GM12878 (cell line): ENCODE data around the gene CHDH. TPM values are rescaled to one million over a fixed set of nuclear protein-coding genes. Genes with fewer than 3 reads are reported as not detected.

Experiments
- ATF2 ChIP-seq: IDR thresholded peaks from 2 replicates; pipeline ENCODE4 v1.6.1; 2012; ENCODE audit warnings: low read length, inconsistent platforms
- BRCA1 ChIP-seq: IDR thresholded peaks from 2 replicates; pipeline ENCODE4 v1.6.1; 2011; ENCODE audit warnings: low read depth, low read length, improper control_type of control experiment
- CEBPZ ChIP-seq: fragments of 150-350 bp; IDR thresholded peaks from 2 replicates; pipeline ENCODE4 v1.6.1; 2016; ENCODE audit warnings: low read depth, low read length
- CHD1 ChIP-seq: IDR thresholded peaks from 2 replicates; pipeline ENCODE4 v1.6.1; 2012; ENCODE audit warnings: low read depth, low read length, improper control_type of control experiment
- CHD4 ChIP-seq: fragments of 200-600 bp; sonication (generic); IDR thresholded peaks from 2 replicates; pipeline ENCODE4 v1.6.1; 2016; ENCODE audit warnings: mild to moderate bottlenecking
- CREB1 ChIP-seq: IDR thresholded peaks from 2 replicates; pipeline ENCODE4 v1.6.1; 2012; ENCODE audit warnings: low read depth, mild to moderate bottlenecking, inconsistent platforms
- EED ChIP-seq: sonication (generic); IDR thresholded peaks from 2 replicates; pipeline ENCODE4 v1.6.1; 2016; ENCODE audit warnings: antibody characterized with exemption, low read depth
- HDAC6 ChIP-seq: fragments of 200-600 bp; sonication (generic); IDR thresholded peaks from one replicate; pipeline ENCODE4 v1.8.0; 2017; ENCODE audit warnings: antibody characterized with exemption; ENCODE audit not compliant: unreplicated experiment
- MEF2B ChIP-seq: fragments of 450-650 bp; IDR thresholded peaks from 2 replicates; pipeline ENCODE4 v1.6.1; 2018; ENCODE audit warnings: mild to moderate bottlenecking, moderate library complexity; ENCODE audit not compliant: partially characterized antibody, poor library complexity, severe bottlenecking
- MTA2 ChIP-seq: fragments of 450-650 bp; IDR thresholded peaks from 2 replicates; pipeline ENCODE4 v1.6.1; 2016; ENCODE audit warnings: low read depth, mild to moderate bottlenecking, moderate library complexity
- MXI1 ChIP-seq: fragments of 150-350 bp; IDR thresholded peaks from 2 replicates; pipeline ENCODE4 v1.6.1; 2011; ENCODE audit warnings: low read depth, mild to moderate bottlenecking, inconsistent platforms, low read length, improper control_type of control experiment
- NFYA ChIP-seq: IDR thresholded peaks from 2 replicates; pipeline ENCODE4 v1.6.1; 2011; ENCODE audit warnings: low read depth, mild to moderate bottlenecking, low read length, improper control_type of control experiment, borderline replicate concordance
- NFYB ChIP-seq: IDR thresholded peaks from 2 replicates; pipeline ENCODE4 v1.6.1; 2011; ENCODE audit warnings: low read depth, mild to moderate bottlenecking, low read length, improper control_type of control experiment, moderate library complexity; ENCODE audit not compliant: insufficient read depth
- PML ChIP-seq: IDR thresholded peaks from 2 replicates; pipeline ENCODE4 v1.6.1; 2012; ENCODE audit warnings: low read length, inconsistent platforms
- PRDM15 ChIP-seq: fragments of 450-650 bp; formaldehyde crosslinking; IDR thresholded peaks from 2 replicates; pipeline ENCODE4 v1.4.0; 2020; ENCODE audit warnings: mild to moderate bottlenecking, moderate library complexity
- RELA ChIP-seq: fragments of 450-650 bp; IDR thresholded peaks from 2 replicates; pipeline ENCODE4 v1.8.0; 2014; ENCODE audit warnings: borderline replicate concordance; ENCODE audit not compliant: partially characterized antibody
- SIN3A ChIP-seq: IDR thresholded peaks from 2 replicates; pipeline ENCODE4 v1.6.1; 2012; ENCODE audit warnings: low read depth, low read length, improper control_type of control experiment
- SREBF2 ChIP-seq: IDR thresholded peaks from 2 replicates; pipeline ENCODE4 v1.6.1; 2012; ENCODE audit warnings: mild to moderate bottlenecking, low read length
- STAT1 ChIP-seq: fragments of 450-650 bp; conservative IDR thresholded peaks from 2 replicates; pipeline ENCODE4 v1.6.1; 2014; ENCODE audit warnings: antibody characterized with exemption, mild to moderate bottlenecking
- TARDBP ChIP-seq: IDR thresholded peaks from 2 replicates; pipeline ENCODE4 v1.6.1; 2016; ENCODE audit warnings: borderline replicate concordance
- YBX1 ChIP-seq: fragments of 450-650 bp; IDR thresholded peaks from 2 replicates; pipeline ENCODE4 v1.6.1; 2016; ENCODE audit warnings: antibody characterized with exemption
- ZNF24 ChIP-seq: fragments of 450-650 bp; IDR thresholded peaks from 2 replicates; pipeline ENCODE4 v1.6.1; 2017; ENCODE audit warnings: antibody characterized with exemption, mild to moderate bottlenecking
- polyA plus RNA-seq, 11 experiments: library from polyadenylated mRNA; depleted of rRNA in 4 of 11; unstranded in 6 of 11; stranded (reverse) in 5 of 11; fragments of >200 nt; fragmentation: Nextera tagmentation in 4 of 11; fragmentation: Illumina TruSeq in 1 of 11; extraction: Ambion mirVana in 4 of 11; extraction: Trizol in 1 of 11; gene quantifications; 1 replicate in 1 of 11; 2 replicates in 10 of 11; pipeline versions ENCODE4 v1.2.1 to v1.2.3, GENCODE V29; 2011 to 2016; ENCODE audit warnings: inconsistent platforms in 2 of 11, missing spikeins in 2 of 11, low read depth in 1 of 11
- total RNA-seq, 4 experiments: library from RNA; depleted of rRNA in 3 of 4; stranded (reverse); fragments of >200 nt in 3 of 4; fragmentation: Illumina TruSeq in 1 of 4; extraction: Trizol in 1 of 4; gene quantifications; 2 replicates each; pipeline versions ENCODE4 v1.2.1 to v1.2.3, GENCODE V29; 2013 to 2021

CHDH gene
- total and polyA plus RNA-seq, 10 of the 15 experiments (the other 5 are each of a cell fraction or from before 2014, with no cell fraction given), result 0.95 to 8.3 (median 2.9) TPM

GRCh38 chr3:53773611-53774368 lies 72.4 kb downstream of the CHDH start (continued):
- no peak for TF ChIP-seq CEBPZ
- TF ChIP-seq CHD1, result no peak
- TF ChIP-seq STAT1, result no peak
- peak; percentile 96 for TF ChIP-seq MEF2B
- TF ChIP-seq ZNF24, result 0 out of 2 replicates have a peak, but pooled peaks have one; percentile 69
- TF ChIP-seq HDAC6, result no peak
- TF ChIP-seq CREB1, result peak; percentile 44; the same call in 1 of the 2 replicates
- TF ChIP-seq NFYA, result no peak
- TF ChIP-seq RELA, result peak; percentile 66
- TF ChIP-seq TARDBP, result no peak
- no peak for TF ChIP-seq BRCA1
- TF ChIP-seq ATF2, result peak; percentile 39; the same call in 1 of the 2 replicates
- TF ChIP-seq SREBF2, result no peak
- TF ChIP-seq MTA2, result peak; percentile 57; the same call in 1 of the 2 replicates
- TF ChIP-seq YBX1, result peak; percentile 65; the same call in 1 of the 2 replicates
- TF ChIP-seq CHD4, result no peak
- TF ChIP-seq MXI1, result no peak; the same call in 1 of the 2 replicates
- no peak for TF ChIP-seq NFYB
- no peak for TF ChIP-seq SIN3A
- no peak for TF ChIP-seq PML
- TF ChIP-seq PRDM15 (CRISPR knock-in tag), result no peak
- peak; percentile 64 for TF ChIP-seq EED
